HG02840 (cell line): ENCODE data around the gene GRK4.
"Not testable (repeated sequence)": the region's sequence is repeated elsewhere in the genome, so short reads cannot be mapped to it uniquely, and the experiment has no call there.

Source experiments
- ATAC-seq: cut with Tn5 transposase; IDR thresholded peaks from one replicate; pipeline ENCODE4 v1.9.1; 2021; ENCODE audit warnings: mild to moderate bottlenecking, moderate library complexity, moderate number of reproducible peaks; ENCODE audit not compliant: unreplicated experiment, low FRiP score

GRK4 gene

GRCh38 chr4:2940267-2941137 lies 22.9 kb upstream of the GRK4 start:
- no peak for ATAC-seq

- ATAC-seq, result no peak
Observed at GRCh38 chr4:2941138-2942036, 22.0 kb upstream of the GRK4 start.

GRCh38 chr4:2942037-2942531 lies 21.3 kb upstream of the GRK4 start:
- ATAC-seq, result no peak

- ATAC-seq, result no peak
Observed at GRCh38 chr4:2942532-2943363, 20.6 kb upstream of the GRK4 start.

- ATAC-seq, result no peak
Observed at GRCh38 chr4:2943364-2944090, 19.8 kb upstream of the GRK4 start.

- ATAC-seq, result no peak
Observed at GRCh38 chr4:2944091-2944482, 19.3 kb upstream of the GRK4 start.

GRCh38 chr4:2944586-2945526 lies 18.5 kb upstream of the GRK4 start:
- ATAC-seq, result no peak

- not testable (repeated sequence) for ATAC-seq
Observed at GRCh38 chr4:2945619-2946604, 17.5 kb upstream of the GRK4 start.

- ATAC-seq, result no peak
Observed at GRCh38 chr4:2946812-2947600, 16.4 kb upstream of the GRK4 start.

GRCh38 chr4:2947926-2948325 lies 15.4 kb upstream of the GRK4 start:
- no peak for ATAC-seq

GRCh38 chr4:2948895-2949781 lies 14.2 kb upstream of the GRK4 start:
- no peak for ATAC-seq

- no peak for ATAC-seq
Observed at GRCh38 chr4:2949782-2950125, 13.6 kb upstream of the GRK4 start.

GRCh38 chr4:2950221-2950989 lies 13.0 kb upstream of the GRK4 start:
- no peak for ATAC-seq

- ATAC-seq, result no peak
Observed at GRCh38 chr4:2953496-2953895, 9.9 kb upstream of the GRK4 start.
